GM19438 (cell line): ENCODE data around the gene TXLNB.
"Not testable (repeated sequence)": the region's sequence is repeated elsewhere in the genome, so short reads cannot be mapped to it uniquely, and the experiment has no call there.

Experiments used
- ATAC-seq: cut with Tn5 transposase; IDR thresholded peaks from one replicate; pipeline ENCODE4 v1.9.1; 2021; ENCODE audit warnings: low read depth; ENCODE audit not compliant: unreplicated experiment

The TXLNB gene

DNA sequence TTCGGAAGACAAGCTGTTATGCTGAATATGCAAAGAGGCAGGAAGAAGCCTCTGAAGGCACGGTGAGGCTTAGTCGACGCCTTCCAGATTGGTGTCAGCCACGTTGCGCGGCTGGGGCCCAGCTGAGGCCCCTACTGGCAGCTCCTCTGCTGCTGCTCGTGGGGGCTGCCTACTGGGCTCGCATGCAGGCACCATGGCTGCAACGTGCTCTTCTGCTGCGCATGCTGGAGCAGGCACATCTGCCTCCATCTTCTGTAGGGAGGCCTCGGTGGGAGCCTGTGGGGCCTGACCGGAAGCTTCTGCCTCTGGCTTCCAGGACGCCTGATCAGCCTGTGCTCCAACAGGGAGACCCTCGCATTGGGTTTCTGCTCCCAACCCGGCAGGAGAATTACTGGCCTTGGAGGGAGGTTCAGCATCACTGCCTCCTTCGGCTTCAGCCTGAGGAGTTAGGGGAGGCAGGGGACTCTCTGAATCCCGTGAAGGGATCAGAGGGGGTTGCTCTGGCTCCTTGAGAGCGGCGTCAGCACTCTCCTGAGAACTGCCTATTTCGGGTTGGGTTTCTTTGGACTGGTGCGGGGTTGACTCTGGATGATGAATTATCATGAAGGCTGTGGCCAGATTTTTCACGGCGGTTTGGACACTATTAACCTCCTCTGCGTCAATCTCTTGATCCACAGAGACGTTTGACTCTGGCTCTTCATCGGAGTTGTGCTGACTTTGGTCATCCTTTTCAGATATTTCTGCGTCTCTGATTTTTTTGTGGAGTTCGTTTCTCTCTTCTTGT, 49.1 kb downstream of the TXLNB start:
- ATAC-seq = no peak

GRCh38 chr6:139240161-139241010, 51.4 kb downstream of the TXLNB start:
- ATAC-seq = no peak

DNA sequence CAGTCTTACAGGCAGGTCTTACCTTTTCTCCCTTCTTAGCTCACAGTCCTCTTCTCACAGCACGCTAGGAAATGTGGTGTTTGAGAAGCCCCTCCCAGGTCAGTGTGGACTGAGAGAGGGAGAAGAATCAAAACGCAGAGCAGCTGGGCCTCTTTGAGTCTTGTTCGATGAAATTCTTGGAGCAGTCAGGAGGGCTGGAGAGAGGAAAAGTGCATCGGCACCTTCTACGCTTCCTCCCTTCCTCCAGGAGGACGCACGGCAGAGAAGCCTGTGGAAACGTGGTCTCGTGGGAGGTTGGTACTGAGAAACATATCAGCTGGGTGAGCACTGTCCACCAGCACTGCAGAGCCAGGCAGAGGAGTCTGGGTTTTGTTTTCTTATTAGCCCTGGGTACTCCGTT, 52.7 kb downstream of the TXLNB start:
- ATAC-seq = no peak

- ATAC-seq = no peak
These were observed 55.7 kb downstream of the TXLNB start for GRCh38 chr6:139236105-139236504.

- ATAC-seq = no peak
These were observed 56.1 kb downstream of the TXLNB start for GRCh38 chr6:139235661-139236060.

DNA sequence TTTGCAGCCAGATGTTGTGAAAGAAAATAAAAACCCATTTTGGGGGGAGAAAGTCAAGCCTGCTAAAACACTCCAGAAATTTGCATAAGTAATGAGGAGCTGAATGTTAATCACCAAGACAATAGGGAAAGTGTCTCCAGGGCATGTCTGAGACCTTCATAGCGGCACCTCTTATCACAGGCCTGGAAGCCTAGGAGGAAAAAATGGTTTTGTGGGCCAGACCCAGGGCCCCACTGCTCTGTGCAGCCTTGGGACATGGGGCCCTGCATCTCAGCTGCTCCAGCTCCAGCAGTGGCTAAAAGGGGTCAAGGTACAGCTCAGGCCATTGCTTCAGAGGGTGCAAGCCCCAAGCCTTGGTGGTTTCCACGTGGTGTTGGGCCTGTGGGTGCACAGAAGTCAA, 57.6 kb downstream of the TXLNB start:
- not testable (repeated sequence) for ATAC-seq

- ATAC-seq = no peak
These were observed 60.6 kb downstream of the TXLNB start for GRCh38 chr6:139231206-139231605.

DNA sequence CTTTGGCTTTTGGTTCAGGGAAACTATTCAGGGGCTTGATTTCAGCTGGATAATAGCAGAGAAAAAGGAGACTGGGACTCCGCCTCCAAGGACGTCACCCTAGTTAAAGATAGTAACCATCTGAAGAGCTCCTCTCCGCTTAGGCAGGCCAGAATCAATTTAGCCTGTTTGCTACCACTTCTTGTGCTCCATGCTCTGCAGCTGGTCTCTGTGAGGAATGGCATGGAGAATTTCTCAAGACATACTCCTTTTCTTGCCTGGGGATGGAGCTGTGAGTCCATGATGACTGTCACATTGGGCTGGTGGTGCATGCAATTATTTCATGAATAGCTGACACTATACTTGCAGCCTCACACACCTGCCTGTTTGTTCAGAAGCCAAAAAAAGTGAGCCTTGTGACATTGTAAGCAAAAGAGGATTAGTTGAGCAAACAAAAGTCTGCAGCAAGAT, 61.4 kb downstream of the TXLNB start:
- no peak for ATAC-seq

DNA sequence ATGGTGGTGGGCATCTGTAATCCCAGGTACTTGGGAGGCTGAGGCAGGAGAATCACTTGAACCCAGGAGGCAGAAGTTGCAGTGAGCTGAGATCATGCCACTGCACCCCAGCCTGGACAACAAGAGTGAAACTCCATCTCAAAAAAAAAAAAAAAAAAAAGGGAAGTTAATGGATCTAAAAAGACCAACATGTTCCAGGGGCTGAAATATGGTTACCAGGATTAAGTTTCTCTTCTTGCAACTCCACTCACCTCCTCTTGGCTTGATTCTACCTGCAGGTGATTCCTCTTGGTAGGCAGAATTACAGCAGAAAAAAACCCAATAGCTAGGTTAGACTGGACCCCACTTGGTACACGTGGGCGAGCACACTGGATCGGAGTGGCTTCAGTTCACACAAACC, 63.4 kb downstream of the TXLNB start:
- ATAC-seq = not testable (repeated sequence)

- ATAC-seq = no peak
These were observed 72.1 kb downstream of the TXLNB start for GRCh38 chr6:139219746-139220145.

GRCh38 chr6:139219271-139219729, 72.5 kb downstream of the TXLNB start:
- peak; percentile 100 for ATAC-seq

DNA sequence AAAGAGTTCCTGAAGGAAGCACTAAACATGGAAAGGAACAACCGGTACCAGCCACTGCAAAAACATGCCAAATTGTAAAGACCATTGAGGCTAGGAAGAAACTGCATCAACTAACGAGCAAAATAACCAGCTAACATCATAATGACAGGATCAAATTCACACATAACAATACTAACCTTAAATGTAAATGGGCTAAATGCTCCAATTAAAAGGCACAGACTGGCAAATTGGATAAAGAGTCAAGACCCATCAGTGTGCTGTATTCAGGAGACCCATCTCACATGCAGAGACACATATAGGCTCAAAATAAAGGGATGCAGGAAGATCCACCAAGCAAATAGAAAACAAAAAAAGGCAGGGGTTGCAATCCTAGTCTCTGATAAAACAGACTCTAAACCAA, 79.3 kb downstream of the TXLNB start:
- ATAC-seq = not testable (repeated sequence)

- not testable (repeated sequence) for ATAC-seq
These were observed 81.0 kb downstream of the TXLNB start for GRCh38 chr6:139210766-139211165.

DNA sequence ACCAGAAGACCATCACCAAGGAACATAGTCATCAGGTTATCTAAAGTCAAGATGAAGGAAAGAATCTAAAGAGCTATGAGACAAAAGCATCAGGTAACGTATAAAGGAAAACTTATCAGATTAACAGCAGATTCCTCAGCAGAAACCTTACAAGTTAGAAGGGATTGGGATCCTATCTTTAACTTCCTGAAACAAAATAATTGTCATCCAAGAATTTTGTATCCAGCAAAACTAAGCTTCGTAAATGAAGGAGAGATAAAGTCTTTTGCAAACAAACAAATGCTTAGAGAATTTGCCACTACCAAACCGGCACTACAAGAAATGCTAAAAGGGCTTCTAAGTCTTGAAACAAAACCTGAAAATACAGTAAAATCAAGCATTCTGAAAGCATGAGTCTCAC, 86.0 kb downstream of the TXLNB start:
- no peak for ATAC-seq

- no peak for ATAC-seq
These were observed 86.8 kb downstream of the TXLNB start for GRCh38 chr6:139204978-139205377.

- ATAC-seq = no peak
These were observed 90.4 kb downstream of the TXLNB start for GRCh38 chr6:139201378-139201777.

GRCh38 chr6:139198529-139199288, 93.1 kb downstream of the TXLNB start:
- ATAC-seq = no peak

DNA sequence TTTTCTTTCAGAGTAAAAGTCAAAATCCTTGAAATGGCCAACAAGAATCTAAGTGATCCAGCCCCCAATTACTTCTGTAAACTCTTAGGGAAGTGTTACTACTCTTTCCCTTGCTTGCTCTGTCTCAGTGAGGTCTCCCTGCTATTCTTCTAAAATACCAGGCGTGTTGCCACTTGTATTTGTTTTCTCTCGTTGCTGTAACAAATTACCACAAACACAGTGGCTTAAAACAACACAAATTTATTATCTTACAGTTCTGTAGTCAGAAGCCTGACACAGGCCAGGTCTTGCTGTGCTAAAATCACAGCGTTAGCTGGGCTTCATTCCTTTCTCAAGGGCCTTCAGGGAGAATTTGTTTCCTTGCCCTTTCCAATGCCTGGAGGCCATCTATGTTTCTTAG, 97.1 kb downstream of the TXLNB start:
- ATAC-seq = no peak
